HUES64 (cell line): ENCODE data around the gene PGGT1B.

ENCODE experiments used
- H3K27ac ChIP-seq: 2 replicates; pipeline ENCODE4 v1.7.0; 2013; ENCODE audit warnings: low read depth, low read length, inconsistent platforms
- H3K27me3 ChIP-seq: 2 replicates; pipeline ENCODE4 v1.6.1; 2013; ENCODE audit warnings: mild to moderate bottlenecking, low read length; ENCODE audit not compliant: insufficient read depth
- H3K36me3 ChIP-seq: 2 replicates; pipeline ENCODE4 v1.6.1; 2013; ENCODE audit warnings: mild to moderate bottlenecking, low read length; ENCODE audit not compliant: insufficient read depth
- H3K4me1 ChIP-seq: 2 replicates; pipeline ENCODE4 v1.6.1; 2013; ENCODE audit warnings: mild to moderate bottlenecking, low read length, moderate library complexity; ENCODE audit not compliant: insufficient read depth
- H3K4me3 ChIP-seq: 2 replicates; pipeline ENCODE4 v1.5.1; 2013; ENCODE audit warnings: mild to moderate bottlenecking, low read length, moderate library complexity
- H3K9ac ChIP-seq: 2 replicates; pipeline ENCODE4 v1.6.1; 2013; ENCODE audit warnings: mild to moderate bottlenecking, low read depth, low read length
- H3K9me3 ChIP-seq: 2 replicates; pipeline ENCODE4 v1.6.1; 2013; ENCODE audit warnings: low read depth, low read length; ENCODE audit not compliant: insufficient read depth
- WGBS: fragments of 150-250, 120-280 bp; methylation state at CpG from one replicate; pipeline ENCODE4 v1.1.7; 2013; ENCODE audit warnings: missing lambda C conversion rate; 5-methylcytosine and 5-hydroxymethylcytosine counted together

The PGGT1B gene

DNA sequence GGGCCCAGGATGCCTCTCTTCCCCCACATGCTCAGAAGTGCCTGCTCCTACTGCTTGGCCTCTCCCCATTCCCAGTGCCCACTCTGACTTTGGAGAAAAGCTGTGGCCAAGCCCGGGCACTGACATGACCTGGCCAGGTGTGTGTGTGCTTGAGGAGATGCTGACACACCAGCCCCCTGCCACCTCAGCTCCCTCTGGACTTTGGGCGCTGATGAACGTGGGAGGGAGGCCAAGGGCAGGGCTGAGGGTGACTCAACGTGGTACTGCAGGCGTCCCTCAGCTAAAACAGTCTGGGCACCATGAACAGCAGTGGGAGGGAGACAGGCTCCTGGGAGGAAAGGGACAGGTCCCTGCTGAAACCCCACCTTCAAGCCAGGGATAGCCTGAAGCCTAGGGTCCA is 96.9 kb downstream of the PGGT1B start:
- Histone ChIP-seq H3K4me3 (no peak overlapping the region), H3K36me3 (peaks cover 10% of the 10 kb centered on the region), H3K9me3 (peaks cover 31% of the 10 kb centered on the region), H3K27me3 (peaks cover 16% of the 10 kb centered on the region), H3K9ac (no peak overlapping the region), H3K27ac (no peak overlapping the region), H3K4me1 (peaks cover 5% of the 10 kb centered on the region; the same call in 1 of the 2 replicates)
- 95% methylated on average over 5 of the region's 5 CpGs for WGBS

DNA sequence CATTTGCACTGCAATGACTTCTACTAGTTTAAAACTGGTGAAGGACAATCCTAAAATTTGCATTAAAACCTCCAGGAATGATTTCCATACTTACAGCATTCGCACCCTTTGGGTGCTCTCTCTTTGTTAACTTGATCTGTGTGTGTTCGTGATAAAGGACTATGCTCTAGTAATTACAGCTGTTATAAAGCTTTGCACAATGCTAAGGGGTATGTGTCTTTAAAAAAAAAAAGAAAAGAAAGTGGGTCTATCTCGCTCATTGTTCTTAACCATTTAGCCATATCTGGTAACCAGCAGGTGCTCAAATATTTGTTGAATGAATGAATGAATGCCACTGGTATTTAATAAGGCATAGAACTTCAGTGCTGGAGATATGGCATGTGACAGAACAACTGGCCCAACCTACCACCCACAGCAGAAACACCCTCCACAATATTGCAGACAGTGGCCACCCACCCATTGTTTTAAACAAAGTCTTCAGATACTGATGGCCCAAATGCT is 101.7 kb downstream of the PGGT1B start:
- WGBS = 91% methylated on average over 3 of the region's 3 CpGs
- Histone ChIP-seq H3K36me3 (peaks cover 3% of the 10 kb centered on the region; the same call in 1 of the 2 replicates), H3K27me3 (no peaks in the 10 kb centered on the region), H3K4me1 (no peaks in the 10 kb centered on the region), H3K9me3 (peaks cover 14% of the 10 kb centered on the region), H3K9ac (no peak overlapping the region), H3K27ac (no peak overlapping the region), H3K4me3 (no peak overlapping the region)
